Bronchial smooth muscle cell (primary cell): ENCODE results near the gene PIP4P1. TPM values are rescaled to one million over a fixed set of nuclear protein-coding genes. Genes with fewer than 3 reads are reported as not detected.

Experiments used
- total RNA-seq: library from RNA; depleted of rRNA; stranded (reverse); fragments of >200 nt; gene quantifications from 2 replicates; pipeline ENCODE4 v1.2.1, GENCODE V29; 2014

PIP4P1 gene
- 20.9 and 22.1 TPM in 2 replicates for total RNA-seq

DNA sequence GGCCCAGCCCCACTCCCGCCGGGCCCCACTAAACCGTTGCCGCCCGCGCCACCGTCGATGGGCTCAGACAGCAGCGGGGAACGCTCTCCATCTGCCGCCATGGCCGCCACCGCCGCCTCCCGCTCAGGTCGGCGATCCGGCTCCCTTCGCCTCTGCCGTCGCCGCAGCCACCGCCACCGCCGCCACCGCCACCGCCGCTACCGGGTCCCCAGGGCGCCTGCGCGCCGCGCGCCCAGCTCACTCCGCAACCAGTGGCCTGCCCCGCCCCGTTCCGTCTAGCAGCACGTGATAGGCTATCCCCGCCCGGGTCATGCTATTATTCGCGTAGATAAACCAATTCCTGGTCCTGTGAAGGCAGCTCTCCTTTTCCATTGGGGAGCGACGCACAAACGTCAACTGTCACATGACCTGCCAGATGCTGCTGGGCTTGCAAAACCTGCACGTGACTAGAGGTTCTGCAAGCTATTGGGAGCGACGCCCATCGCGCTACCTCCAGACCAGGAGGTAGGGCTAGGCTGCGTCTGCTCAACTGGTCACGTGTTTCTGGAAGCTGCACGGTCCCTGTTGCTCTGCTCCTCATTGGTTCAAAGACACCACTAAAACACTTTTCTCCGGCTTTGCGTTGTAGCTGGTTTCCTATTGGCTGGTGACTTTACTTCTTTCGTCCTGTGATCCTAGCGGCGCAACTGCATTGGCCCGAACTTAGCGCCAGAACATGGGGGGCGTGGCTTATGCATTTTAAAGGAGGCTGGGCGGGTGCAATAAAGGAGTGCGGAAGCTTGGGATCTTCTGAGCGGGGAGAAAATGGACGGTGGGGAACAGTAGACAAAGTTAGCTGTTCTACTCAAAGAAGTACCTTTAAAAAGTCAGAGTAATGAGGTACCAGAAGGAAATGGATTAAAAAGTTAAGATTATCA, at the start of gene PIP4P1:
PIP4P1 (minus strand) TSS at position 210 of the 917 bp plus-strand sequence; CDS start at position 101, 109 bp downstream.

DNA sequence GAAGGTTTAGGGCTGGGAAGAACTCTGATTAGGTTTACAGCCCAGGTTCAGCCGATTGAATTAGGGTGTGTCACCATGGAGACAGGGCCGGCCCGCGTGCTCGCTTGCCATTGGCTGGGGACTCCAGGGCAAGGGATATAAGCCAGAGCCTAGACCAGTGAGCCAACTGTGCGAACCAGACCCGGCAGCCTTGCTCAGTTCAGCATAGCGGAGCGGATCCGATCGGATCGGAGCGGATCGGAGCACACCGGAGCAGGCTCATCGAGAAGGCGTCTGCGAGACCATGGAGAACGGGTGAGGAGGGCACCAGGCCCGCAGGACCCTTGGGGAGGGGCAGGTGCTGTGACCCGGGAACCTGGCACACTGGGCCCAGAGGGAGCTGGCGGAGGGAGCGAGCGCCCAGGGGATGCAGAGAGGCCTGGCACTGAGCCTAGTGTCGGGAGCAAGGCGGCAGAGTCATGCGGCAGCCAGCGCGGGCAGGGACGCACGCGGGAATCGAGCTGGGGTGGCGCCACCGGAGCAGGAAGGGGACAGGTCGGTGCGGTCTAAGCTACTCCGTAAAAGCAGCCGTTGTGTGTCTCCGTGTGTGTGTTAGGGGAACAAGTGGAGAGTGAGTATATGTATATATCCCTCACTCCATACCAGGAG, 8.1 kb upstream of the PIP4P1 start, which contains the start of gene PNP:
PNP (plus strand) TSS at position 165 of the 648 bp plus-strand sequence; CDS start at position 284, 119 bp downstream.

DNA sequence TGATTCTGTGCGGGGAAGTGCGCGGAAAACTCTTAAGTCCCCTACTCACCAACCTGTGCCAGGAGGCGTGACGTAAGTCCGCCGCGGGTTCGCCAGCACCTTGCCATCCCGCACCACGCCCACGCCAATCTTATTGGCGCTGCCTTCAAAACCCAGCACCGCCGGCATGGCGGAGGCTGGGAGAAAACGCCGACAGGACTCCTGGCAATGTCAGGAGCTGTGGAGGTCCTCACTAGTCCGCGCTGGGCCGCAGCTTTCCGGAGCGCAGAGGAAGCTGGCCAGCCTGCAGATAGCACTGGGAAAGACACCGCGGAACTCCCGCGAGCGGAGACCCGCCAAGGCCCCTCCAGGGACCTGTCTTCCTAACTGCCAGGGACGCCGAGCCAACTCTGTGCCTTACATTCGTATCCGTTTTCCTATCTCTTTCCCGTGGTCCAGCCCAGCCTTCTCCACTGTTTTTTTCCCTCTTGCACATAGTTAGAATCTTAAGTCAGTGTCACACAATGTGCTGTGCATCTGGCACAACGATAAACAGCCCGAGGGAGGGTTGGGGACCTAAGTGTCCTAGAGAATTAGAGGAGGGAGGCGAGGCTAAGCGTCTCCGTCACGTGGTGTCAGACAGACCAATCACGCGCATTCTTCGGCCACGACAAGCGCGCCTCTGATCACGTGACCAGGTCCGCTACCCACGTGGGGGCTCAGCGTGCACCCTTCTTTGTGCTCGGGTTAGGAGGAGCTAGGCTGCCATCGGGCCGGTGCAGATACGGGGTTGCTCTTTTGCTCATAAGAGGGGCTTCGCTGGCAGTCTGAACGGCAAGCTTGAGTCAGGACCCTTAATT, 6.5 kb downstream of the PIP4P1 start, which contains the start of the genes APEX1 and OSGEP:
APEX1 (plus strand) TSS at position 711 of the 839 bp plus-strand sequence. CDS start 420 bp downstream, outside the sequence.
OSGEP (minus strand) TSS at position 297 of the 839 bp plus-strand sequence; CDS start at position 168, 129 bp downstream.

DNA sequence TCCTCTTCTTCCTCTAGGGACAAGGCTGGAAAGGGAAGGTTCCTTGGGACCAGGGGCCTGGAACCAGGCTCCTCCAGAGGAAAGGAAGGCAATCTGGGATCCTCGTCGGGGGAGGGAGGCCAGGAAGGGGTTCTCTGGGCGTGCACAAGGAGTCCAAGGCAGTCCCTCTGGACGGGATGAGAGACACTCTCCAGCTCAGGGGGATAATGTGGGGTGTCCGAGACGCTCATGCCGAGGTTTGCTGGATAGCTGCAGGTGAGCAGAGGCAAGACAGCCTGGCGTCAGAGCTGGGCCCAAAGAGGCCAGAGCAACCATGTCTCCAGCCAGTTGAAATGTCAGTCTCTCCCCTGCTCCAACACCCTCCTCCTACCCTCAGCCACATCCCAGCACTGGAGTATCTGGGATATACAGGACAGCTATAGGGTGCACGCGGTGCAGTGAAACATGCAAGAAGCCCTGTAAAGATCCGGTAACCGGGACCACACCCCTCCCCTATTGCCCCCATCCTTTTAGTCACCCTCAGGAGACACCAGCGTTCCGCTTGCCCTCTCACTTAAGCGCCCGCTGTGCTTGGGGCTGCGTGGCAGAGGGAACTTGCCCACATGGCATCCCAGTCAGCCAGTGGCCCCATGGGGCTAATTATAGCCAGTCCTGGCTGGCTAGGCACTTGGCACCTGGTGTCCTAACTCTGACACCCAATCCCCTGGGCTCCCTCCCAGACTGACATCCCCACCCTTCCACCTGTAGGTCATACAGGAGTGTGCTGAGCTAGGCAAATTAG, 25.5 kb downstream of the PIP4P1 start, which contains the start of gene KLHL33:
KLHL33 (minus strand) TSS at position 585 of the 781 bp plus-strand sequence; CDS start at position 230, 355 bp downstream.

DNA sequence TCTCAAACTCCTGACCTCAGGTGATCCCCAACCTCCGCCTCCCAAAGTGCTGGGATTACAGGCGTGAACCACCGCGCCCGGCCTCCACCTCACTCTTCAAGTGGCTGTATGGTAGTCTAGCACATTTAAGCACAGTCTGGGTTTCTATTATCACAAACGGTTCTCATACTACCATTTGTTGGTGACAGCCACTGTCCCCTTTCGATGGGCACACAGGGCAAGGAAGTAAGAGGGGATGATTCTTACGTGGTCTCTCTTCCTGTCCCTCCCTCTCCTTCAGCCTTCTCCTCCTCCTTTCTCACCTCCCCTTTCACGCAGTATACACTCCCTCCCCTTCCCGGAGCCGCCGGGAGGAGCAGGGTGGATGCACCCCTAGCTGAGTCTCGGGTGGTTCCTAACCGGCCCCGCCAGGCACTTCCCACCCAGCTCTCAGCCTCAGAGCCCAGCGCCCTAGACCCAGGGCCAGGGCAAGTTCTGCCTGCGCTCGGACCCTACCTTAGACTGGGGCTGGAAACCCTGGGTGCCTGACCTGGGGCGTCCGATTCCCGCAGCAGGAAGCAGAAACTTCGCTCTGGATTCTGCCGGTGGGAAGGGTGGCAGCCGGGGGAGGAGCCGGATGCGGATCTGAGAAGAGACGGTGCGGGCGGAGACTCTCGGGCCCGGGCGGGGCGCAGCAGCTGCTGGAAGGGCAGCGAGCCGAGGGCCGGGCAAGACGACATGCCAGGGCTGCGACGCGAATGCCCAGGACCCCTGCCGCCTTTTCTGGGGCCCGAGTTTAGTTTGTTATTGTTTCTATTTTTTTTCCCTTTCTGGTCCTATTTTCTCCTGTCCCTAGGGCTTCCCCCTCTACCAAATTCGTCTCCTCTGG, 48.1 kb downstream of the PIP4P1 start, which contains the start of gene TEP1:
TEP1 (minus strand) TSS at position 626 of the 868 bp plus-strand sequence. CDS start 5,062 bp downstream, outside the sequence.

Other genes with a start within 250 kb of the PIP4P1 start
- gene OR11H6, start 237.7 kb downstream of the PIP4P1 start, total RNA-seq, result not detected in 2 replicates
- gene OR11H7, start 232.5 kb downstream of the PIP4P1 start, total RNA-seq, result not detected in 2 replicates
- gene OR11H4, start 222.1 kb downstream of the PIP4P1 start, total RNA-seq, result not detected in 2 replicates
- gene TTC5, start 155.5 kb downstream of the PIP4P1 start, total RNA-seq, result 27.1 and 44.9 TPM in 2 replicates
- gene CCNB1IP1, start 128.2 kb downstream of the PIP4P1 start, total RNA-seq, result 35.9 and 45.7 TPM in 2 replicates
- gene PARP2, start 117.8 kb downstream of the PIP4P1 start, total RNA-seq, result 3.3 and 5.7 TPM in 2 replicates
- gene TEP1, start 47.9 kb downstream of the PIP4P1 start, total RNA-seq, result 12.0 and 12.5 TPM in 2 replicates
- 0.32 and 0.60 TPM in 2 replicates for gene KLHL33, start 25.3 kb downstream of the PIP4P1 start, total RNA-seq
- gene OSGEP, start 6.6 kb downstream of the PIP4P1 start, total RNA-seq, result 24.9 and 26.3 TPM in 2 replicates
- 46.5 and 68.7 TPM in 2 replicates for gene APEX1, start 6.2 kb downstream of the PIP4P1 start, total RNA-seq
- gene PNP, start 8.0 kb upstream of the PIP4P1 start, total RNA-seq, result 6.6 and 9.6 TPM in 2 replicates
- 0.17 TPM in 1 of 2 replicates, not detected in the other for gene RNASE10, start 44.1 kb upstream of the PIP4P1 start, total RNA-seq
- not detected in 2 replicates for gene RNASE9, start 99.6 kb upstream of the PIP4P1 start, total RNA-seq
- gene RNASE11, start 126.6 kb upstream of the PIP4P1 start, total RNA-seq, result not detected in 2 replicates
- not detected in 2 replicates for gene RNASE12, start 129.9 kb upstream of the PIP4P1 start, total RNA-seq
- gene OR6S1, start 180.3 kb upstream of the PIP4P1 start, total RNA-seq, result not detected in 2 replicates
- gene RNASE4, start 223.1 kb upstream of the PIP4P1 start, total RNA-seq, result 10.2 and 31.9 TPM in 2 replicates
- gene ANG, start 227.3 kb upstream of the PIP4P1 start, total RNA-seq, result 3.9 and 5.2 TPM in 2 replicates